Hematopoietic multipotent progenitor cell treated with erythropoietin and hydrocortisone succinate and interleukin-3 and kit ligand, for 8 days (in vitro differentiated cells): Measurements from ENCODE around the gene SLC6A2.

ENCODE experiments used
- DNase-seq: peaks from one replicate; pipeline ENCODE4 v3.0.0-alpha.2; 2015

The SLC6A2 gene

DNA sequence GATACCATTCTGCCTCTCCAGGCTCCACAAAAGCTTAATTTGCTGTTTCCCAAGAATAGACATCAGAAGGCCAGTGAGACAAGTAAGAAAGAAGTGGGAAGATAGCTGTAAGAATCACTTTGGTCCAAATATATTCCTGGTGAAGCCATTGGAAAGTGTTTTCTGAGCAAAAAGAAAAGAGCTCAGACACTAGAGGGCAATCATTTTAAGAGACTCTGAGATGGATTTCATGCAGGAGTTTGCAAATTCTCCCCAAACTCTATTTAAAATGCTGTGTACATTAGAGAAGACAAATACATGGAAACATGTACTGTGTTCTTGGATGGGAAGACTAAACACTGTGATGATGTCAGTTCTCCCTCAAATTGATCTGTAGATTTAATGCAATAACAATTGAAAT is 8.0 kb upstream of the SLC6A2 start:
- no peak for DNase-seq

DNA sequence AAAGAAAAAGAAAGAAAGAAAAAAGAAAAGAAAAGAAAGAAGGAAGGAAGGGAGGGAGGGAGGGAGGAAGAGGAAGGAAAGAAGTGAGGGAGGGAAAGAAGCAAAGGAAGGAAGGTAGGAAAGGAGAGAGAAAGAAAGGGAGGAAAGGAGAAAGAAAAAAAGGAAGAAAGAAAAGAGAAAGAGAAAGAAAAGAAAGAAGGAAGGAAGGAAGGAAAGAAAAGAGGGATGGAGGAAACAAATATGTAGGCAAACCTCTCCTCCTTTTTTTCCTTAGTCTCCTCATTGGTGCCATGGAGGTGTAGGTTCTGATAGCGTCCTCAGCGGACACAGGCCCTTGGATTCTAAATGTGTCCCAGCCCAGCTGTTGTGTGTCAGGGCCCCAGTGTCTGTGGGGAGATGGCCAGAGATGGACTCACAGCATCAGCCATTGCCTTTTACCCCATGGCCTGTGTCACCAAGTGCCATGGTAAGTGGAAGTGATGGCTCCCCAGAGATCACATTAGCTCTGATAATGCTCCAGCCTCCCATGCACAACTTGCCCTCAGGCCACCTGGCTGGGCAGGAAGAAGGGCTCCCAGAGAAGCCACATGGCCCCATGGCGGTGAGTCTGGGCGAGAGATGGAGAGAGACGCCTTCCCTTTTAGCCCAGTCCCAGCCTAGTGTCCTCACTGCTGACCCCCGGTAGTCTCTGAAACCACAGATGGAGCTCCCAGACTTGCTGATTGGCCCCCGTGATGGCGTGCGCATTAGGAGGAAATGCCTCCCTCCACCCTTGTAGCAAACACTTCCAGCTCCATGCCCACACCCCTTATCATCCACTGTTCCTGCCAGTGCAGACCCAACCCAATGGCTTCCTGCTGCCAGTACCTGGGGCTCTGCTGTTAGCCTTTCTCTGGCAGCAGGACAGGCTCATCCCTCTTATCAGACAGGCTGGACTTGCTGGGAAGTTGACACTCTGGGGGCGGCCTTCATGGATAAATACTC is 3.7 kb upstream of the SLC6A2 start:
- no peak for DNase-seq

DNA sequence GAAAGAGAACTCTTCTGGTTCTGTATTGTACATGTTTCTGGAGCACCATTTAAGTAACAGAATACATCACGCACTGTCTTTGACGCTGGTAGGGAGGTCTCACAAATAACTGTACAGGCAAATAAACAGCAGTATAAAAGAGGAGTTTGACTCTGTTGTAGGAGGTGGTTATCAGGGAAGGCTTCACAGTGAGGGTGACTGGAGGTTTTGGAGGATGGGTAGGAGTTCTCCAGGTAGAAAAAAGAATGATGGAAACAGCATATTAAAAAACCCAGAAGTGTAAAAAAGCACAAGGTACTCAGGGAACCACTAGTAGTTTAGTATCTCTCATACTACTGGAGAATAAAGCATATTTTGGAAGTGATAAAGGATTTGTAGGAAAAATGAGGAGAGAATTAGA is 2.7 kb upstream of the SLC6A2 start:
- DNase-seq: no peak

DNA sequence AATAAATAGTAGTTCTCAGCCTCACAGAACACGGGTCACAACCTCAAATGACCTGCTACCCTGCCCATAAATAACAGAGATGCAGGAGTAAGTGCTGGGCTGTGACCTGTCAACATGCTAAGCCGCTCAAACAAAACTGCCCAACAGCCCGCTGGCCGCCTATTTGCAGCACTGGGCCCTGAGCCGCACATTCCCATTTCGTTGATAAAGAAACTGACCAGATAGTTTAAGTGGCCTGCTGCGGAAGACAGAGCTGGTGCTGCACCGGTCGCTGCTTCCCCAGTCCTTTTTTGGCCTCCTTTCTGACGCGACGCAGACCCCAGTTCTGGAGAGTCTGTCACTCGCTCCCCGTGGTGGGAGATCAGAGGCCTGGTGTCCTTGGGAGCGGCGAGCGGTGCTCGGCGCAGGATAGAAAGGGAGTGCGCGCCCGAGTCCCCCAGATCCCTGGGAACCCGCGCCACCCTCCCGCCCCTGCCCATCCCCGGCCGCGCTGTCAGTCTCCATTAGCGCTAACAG is 349 bp upstream of the SLC6A2 start:
- no peak for DNase-seq

DNA sequence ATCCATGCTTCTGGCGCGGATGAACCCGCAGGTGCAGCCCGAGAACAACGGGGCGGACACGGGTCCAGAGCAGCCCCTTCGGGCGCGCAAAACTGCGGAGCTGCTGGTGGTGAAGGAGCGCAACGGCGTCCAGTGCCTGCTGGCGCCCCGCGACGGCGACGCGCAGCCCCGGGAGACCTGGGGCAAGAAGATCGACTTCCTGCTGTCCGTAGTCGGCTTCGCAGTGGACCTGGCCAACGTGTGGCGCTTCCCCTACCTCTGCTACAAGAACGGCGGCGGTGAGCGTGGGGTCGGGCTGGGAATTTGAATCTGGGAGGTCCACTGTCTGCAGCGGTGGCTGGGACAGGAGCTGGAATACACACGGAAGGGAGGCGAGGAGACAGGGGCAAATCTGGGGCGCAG is 904 bp downstream of the SLC6A2 start:
- DNase-seq: no peak

DNA sequence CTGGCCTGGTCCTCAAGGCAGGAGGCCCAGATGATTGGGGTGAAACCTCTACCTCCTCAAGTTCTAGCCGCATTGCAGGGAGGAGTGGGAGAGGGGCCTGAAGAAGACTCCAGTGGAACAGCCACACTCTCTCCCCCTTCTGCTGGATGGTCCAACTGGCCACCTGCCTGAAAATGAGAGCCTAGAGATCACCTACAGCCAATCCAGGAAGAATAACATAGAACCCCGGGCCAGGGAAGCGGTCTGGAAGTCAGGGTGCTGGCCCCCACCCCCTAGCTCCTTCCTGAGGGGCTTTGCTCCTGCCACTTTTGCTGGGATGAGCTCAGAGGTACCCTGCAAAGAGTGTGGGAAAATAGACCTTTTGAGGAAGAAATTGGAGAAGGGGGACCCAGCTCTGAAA is 1.8 kb downstream of the SLC6A2 start:
- no peak for DNase-seq

DNA sequence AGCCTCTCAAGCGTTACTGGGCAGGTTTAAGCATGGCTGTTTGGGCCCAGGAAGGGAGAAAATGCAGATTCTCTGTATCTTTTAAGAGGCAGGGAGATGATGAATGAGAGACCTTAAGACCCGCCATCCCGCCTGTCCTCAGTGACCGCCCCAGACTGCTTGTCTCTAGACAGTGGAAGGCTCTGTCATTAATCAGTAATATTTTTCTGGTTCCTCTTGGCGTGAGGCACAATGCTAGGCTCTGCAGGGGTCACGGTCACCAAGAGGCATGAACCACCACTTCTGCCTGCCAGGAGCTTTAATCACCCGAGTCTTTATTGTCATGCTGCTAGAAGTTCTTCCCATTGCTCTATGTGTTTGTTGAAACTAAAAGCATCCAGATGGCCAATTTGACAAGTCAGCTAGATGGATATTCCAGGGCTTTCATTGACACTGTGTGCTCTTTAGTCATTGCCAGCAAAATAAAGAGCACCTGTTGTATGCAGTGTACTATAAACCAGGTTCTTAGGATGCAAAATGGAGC is 3.2 kb downstream of the SLC6A2 start:
- no peak for DNase-seq

DNA sequence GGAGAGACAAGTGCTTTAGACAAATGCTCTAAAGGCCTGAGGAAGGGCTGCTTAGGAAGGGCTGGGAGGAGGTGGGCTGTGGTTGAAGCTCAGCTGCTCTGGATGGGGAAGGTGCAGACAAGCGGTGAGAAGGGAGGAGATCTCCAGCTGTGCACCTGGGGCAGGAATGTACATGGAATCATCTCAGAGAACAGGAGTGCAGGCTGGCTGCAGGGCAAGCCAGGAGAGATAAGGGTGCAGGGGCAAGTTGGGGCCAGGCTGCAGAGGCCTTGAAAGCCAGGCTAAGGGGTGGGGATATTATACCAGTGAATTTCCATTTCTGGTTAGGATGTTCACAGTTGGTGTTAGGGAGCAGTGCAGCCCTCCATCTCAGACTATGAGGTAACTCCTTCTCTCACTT is 4.2 kb downstream of the SLC6A2 start:
- DNase-seq: no peak

DNA sequence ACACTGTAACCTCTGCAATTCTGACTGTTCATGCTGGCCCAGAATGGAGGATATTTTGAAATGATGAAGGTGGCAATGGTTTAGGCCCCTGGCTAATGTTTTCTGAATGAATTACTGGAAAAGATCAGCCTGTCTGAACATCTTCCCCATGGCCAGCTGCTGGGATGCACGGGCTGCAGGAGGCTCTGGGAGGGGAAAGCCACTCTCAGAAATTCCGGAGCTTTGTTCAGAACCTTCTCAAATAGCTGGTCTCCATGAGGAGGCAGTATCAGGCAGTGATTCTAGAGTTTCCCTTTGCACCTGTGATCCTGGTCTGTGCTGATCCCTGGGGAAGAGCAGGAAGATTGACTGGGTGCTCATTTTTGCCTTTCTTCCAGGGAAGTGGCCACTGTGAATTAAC is 5.0 kb downstream of the SLC6A2 start:
- no peak for DNase-seq

DNA sequence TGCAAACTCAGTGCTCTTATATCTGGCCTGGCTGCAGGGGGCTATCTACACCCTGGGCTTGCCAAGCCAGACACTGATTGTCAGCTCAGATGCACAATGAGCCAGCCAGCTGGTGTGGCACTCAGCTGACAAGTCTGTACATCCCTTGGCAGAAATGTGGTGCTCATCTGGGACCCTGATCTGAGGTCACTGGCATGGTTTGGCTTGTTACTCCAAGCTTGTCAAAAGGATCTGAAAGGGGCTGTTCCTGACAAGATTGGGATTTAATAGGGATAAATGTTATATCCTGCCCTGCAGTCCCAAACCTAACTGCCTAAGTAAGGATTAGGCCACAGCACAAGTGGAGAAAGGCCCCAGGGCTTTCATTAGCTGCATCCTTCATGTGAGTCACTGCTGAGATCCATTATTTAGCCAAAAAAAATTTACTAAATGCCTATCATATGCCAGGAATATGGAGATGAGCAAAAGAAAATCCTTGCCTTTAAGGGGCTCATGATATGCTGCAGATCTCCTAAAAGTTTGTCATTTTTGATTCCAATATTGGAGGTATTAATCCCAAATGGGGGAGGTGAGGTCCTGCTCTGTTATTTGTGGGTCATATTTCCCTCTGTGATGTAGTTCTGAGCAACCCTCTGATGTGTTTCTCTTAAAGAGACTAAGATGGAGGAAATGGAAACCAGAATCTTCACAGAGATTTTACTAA is 6.3 kb downstream of the SLC6A2 start:
- DNase-seq: no peak

DNA sequence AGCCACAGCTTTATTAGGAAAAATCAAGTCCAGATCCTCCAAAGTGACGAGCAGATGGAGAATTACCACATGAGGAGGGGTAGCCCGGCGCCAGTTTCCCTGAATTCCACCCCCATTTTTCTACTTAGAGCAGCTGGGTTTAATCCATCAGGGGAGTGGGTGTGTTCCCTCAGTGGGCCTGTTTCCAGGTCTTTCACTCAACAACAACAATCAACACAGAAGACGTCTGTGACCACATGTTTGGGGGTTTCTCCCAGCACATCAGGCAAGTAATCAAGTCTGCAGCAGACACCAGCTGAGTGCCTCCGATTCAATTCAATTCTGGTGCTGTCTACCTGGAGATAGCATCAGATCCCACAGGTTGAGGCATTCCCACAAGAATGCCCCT is 6.8 kb downstream of the SLC6A2 start:
- no peak for DNase-seq

DNA sequence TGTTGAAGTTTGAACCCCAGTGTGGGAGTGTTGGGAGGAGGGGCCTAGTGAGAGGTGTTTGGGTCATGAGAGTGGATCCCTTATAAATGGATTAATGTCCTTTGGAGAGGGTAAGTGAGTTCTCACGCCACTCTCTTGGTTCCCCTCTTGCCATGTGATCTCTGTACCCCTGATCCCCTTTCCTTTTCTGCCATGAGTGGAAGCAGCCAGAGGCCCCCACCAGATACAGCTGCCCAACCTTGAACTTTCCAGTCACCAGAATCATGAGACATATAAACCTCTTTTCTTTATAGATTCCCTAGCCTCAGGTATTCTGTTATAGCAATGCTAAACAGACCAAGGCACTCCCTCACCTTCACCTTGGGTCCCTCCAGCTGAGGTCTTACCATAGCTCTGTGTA is 7.4 kb downstream of the SLC6A2 start:
- DNase-seq: no peak

DNA sequence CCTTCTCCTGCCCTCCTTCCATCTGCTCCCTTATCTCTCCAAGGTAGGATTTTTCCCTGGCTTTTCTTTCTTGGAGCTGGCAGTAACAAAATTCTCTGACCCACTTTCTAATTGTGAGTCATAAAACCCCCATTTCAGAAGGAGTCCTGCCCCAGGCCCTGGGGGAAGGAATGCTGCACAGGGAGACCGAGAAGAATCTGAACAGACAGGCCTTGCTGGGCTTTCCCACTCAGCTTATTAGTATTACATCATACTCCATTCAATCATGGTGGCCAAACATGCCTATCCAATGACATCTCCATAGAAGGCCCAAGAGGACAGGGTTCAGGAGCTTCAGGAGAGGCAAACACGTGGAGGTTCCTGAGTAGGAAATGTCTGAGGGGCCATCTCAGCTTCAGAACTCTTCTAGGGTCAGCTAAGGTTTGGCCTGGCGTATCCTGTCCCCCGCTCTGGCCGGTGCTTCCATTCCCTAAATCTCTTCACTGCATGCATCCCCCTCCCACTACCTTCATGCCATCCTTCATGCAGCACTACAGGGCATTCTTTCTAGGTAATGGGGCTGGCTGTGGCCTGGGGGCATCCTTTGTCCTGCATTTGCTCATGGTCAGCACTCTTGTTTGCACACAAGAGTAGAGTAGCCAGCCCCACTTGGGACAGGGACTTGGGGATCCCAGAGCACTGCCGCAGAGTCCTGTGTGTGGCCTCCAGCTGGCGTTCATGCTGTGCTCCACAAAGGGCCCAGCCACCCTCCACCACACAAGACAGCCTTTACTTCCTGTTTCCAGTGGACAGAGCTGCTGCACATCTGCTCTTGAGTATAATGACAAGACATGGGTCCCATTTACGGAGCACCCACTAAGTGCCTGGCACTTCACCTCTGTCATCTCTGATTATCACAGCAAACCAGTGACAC is 8.2 kb downstream of the SLC6A2 start:
- DNase-seq: no peak

DNA sequence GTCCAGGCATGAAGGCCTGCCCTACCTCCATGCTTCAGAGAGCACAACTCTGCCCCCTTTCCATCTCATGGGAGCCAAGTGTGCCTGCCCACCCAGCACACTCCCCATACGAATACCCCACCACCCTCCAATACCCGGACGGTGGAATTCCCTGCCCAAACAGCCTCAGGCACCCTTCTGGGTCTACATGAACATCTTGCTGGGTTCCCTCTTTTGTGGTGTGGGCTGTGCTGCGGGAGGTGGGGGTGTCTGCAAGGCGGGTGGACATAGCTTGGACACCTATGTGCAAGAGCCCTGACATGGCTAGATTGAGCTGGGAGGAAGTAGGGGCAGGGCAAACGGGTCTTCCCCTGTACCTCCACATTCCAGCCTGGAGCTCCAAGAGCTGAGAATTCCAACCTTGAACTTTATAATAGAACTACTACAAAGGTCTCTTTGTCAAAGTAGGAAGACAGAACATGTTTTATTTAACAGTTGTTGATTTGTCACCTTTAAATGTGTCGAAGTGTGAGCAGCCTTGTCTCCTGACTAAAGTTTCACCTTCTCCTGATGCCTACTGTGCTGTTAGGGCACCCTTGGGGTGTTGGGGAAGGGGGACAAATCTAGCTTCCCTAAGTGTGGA is 9.1 kb downstream of the SLC6A2 start:
- DNase-seq: no peak

DNA sequence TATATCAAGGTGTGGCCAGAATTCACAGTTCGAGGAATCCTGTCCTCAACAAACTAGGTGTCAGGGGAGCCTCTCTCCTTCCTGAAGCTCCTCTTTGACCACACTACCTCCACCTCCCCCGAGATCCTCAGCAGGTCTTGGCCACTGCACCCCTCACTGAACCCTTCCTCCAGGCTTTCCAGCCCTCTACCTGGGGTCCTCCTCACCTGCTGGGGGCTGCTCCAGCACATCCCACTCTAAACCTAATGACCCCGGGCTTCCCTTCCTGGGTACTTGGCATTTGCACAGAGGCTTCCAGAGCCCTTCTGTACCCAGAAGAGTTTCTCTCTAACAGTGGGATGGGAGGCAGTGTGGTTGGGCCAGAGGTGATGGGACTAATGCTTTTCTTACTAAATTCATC is 9.7 kb downstream of the SLC6A2 start:
- DNase-seq: no peak

DNA sequence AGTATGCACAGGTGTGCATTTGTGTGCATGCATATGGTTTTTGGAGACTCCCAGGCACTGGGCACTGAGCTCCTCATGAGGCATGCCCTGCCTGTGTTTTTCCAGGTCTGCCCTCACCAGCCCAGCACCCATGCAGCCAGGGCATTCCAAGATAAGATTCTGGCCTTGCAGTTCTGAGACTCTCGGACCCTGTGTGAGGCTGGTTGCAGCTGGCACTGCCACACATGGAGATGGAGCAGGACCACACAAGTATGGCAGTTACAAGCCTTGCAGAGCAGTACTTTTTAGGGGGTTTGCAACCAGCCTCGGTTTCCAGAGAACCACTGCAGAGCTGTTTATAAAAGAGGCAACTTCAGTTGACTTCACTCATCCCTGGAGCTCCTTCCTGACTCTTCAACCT is 10.2 kb downstream of the SLC6A2 start:
- DNase-seq: no peak

DNA sequence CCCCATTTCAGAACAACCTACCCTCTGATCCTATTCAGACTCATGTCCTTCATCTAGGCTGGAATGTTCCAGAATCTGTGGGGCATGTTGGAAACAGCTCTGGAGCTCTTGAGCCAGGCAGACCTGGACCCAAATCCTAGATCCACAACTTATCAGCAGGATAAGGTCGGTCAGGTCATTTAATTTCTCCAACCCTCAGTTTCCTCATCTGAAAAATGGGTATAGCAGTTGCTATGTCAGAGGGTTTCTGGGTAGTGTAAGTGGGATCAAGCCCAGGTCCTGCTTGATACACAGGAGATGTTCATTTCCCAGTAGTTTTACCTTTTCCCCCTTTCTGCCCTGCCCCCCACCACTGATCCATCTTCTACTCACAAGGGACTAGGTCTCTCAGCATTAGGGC is 12.0 kb downstream of the SLC6A2 start:
- no peak for DNase-seq

DNA sequence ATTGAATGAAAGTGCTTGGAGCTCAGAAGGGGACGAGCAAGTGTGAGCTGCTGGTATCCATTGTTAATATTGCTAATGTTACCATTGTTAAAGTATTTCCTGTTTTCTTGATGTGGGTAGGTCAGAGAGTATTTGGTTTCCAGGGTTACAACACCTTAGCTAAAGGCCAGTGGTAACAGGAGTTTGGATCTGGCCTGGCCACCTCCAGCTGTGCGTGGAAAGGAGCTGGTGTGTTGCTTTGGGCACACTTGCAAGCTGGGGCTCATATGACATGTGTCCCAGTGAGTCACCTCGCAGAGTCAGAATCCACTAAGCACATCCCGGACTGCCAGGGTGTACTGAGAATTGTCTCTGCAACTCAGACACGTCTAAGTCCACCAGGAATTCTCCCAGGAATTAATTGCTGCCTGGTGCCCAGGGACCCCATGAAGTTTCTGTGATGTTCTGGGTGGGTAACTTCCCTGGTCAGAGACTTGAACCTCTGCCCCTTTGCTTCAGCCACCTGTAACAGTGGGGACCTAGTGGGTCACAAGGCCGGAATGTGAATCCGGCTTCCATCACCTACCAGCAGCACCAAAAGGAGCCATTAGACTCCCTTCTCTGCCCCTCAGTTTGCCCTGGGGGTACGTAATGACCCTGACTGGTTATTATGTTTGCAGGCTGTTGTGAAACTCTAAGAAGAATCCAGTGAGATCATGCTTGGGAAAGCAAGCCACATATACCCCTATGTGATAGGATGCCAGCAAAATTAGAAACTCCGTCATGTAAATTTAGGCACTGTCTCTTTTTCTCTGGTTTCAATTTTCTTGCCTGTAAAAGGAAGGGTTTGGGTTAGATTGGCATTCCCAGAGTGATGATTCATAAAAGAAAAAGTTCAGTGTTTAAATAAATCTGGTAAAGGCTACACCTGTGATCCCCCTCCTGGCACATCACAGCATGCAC is 12.8 kb downstream of the SLC6A2 start:
- no peak for DNase-seq

DNA sequence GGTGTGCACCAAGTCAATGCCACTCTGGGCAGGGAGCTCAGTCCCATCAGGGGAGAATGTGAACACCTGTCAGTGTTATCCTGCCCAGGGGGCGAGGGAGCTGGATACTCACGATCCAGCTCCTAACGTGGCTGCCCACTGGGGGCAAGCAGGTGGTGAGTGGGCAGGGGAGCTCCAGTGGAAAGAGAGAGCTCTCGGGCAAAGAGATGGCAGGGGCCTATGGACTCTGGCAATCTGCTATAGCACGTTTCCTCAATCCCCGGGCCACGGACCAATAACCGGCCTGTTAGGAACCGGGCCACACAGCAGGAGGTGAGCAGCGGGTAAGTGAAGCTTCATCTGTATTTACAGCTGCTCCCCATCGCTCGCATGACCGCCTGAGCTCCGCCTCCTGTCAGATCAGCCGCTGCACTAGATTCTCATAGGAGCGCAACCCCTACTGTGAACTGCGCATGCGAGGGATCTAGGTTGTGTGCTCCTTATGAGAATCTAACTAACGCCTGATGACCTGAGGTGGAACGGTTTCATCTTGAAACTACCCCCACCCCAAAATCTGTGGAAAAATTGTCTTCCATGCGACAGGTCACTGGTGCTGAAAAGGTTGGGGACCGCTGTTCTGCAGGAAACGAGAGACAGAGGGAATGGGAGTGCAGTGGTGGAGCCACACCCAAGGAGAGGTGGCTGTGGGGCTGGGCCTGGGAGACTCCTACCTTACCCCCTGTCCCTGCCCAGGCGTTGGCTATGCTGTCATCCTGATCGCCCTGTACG is 15.6 kb downstream of the SLC6A2 start:
- no peak for DNase-seq

DNA sequence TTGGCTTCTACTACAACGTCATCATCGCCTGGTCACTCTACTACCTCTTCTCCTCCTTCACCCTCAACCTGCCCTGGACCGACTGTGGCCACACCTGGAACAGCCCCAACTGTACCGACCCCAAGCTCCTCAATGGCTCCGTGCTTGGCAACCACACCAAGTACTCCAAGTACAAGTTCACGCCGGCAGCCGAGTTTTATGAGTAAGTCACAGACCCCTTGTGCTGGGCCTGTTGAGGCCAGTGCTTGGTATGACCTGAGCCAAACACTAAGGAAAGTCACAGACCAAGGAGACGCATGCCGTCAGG is 16.1 kb downstream of the SLC6A2 start:
- DNase-seq: no peak

DNA sequence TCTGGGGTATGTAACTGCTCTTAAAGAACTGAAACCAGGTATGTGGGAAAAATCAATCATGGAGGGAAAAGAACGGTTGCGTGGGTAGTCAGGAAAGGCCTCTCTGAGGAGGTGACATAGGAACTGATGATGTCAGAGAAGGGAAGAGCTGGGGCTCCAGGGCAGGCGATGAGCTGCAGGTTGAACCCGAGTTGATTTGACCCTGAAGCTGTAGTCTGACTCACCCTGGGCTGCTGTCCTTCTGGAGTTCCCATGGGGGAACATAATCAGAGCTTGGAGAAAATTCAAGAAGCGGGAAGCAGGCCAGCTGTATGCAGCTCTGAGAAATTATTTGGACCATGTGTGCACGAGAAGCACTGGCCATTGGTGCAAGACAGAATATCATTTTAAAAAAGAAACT is 16.7 kb downstream of the SLC6A2 start:
- DNase-seq: no peak
